B cell (primary cell): ENCODE results near the gene RSPO4.

ENCODE experiments used
- CTCF ChIP-seq: fragments of 200-600 bp; IDR thresholded peaks from one replicate; pipeline ENCODE4 v1.8.0; 2022; ENCODE audit warnings: antibody characterized with exemption, mild to moderate bottlenecking
- EZH2 ChIP-seq: IDR thresholded peaks from 2 replicates; pipeline ENCODE4 v1.6.1; 2012; ENCODE audit warnings: borderline replicate concordance, low read depth, mild to moderate bottlenecking, moderate library complexity, low read length; ENCODE audit not compliant: insufficient read depth, poor library complexity, severe bottlenecking

- TF ChIP-seq CTCF (no peak), EZH2 (no peak)
These were observed 40.3 kb downstream of the RSPO4 start for GRCh38 chr20:961768-962167.
